DMS79 treated with DMSO at 0.1 percent for 48 hours (cell line): ENCODE data around the gene KIT.
"Not testable (repeated sequence)": the region's sequence is repeated elsewhere in the genome, so short reads cannot be mapped to it uniquely, and the experiment has no call there.

Experiments used
- DNase-seq: peaks from one replicate; lab custom pipeline; 2025; lab: John Stamatoyannopoulos, UW

KIT gene

DNA sequence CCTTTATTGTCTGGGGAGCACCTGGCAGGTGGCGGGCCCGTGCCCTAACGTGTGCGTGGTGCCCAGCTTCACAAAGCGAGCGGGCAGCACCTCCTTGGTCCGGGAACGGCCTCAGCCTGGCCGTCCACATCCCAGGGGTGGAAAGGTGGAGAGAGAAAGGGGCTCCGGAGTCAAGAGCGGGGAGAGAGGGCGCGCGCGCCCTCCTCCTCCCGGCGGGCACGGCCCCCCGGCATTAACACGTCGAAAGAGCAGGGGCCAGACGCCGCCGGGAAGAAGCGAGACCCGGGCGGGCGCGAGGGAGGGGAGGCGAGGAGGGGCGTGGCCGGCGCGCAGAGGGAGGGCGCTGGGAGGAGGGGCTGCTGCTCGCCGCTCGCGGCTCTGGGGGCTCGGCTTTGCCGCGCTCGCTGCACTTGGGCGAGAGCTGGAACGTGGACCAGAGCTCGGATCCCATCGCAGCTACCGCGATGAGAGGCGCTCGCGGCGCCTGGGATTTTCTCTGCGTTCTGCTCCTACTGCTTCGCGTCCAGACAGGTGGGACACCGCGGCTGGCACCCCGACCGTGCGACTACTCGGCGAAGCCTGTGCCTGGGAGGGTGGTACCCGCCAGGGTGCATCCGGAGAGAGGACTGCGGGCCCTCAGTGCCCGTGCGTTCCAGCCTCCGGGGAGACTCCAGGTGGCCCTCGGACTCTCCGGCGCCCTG lies at the start of gene KIT:
KIT (plus strand) TSS at position 407 of the 701 bp plus-strand sequence; CDS start at position 465, 58 bp downstream.
- peak; percentile 78 for DNase-seq

DNA sequence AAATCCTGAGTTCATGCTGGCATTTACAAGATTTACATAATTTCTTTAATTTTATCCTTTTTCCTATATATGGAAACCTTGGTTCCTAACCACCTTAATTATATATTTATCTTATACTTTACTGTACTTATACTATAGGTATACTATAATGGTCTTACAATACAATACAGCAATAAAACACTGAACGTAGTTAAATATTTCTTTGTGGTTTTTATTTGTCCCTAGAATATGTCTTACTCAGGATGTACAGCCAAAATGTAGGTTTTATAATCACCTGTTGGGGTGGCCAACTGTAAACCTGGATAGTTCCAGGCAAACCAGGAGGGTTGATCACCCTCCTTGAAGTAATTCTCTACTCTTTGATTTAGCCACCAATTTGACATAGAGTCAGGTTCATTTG lies 48.4 kb upstream of the KIT start:
- DNase-seq = no peak

DNA sequence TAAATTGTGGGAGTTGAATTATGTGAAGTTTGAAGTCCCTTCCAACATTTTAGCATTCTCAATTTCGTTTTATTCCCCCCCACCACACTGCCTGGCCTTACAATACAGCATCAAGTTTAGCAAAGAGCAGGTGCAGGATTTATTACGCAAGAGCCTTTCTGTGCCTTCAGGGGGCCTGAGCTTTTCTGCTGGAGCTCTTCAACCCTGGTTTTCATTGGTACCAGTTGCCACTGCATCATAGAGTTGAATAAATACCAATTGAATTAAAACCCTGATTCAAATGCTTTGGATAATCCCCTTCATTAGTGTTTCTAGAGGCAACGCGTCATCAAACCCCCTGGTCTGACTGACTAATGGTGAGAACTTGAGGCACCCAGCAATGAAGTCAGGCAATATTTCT lies 43.6 kb upstream of the KIT start:
- DNase-seq = no peak

DNA sequence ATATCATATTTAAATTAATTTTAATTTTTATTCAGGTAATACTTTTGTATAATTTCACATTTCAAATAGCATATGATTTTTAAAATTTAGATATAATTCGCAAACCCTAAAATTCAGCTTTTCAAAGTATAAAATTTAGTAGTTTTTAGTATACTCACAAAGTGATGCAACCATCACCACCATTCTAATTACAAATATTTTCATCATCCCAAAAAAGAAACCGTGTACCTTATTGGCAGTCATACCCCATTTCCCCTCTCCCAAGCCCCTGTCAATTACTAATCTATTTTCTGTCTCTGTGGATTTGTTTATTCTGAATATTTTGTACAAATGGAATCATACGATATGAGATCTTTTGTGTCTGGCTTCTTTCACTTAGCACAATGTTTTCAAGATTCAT lies 37.0 kb upstream of the KIT start:
- no peak for DNase-seq

DNA sequence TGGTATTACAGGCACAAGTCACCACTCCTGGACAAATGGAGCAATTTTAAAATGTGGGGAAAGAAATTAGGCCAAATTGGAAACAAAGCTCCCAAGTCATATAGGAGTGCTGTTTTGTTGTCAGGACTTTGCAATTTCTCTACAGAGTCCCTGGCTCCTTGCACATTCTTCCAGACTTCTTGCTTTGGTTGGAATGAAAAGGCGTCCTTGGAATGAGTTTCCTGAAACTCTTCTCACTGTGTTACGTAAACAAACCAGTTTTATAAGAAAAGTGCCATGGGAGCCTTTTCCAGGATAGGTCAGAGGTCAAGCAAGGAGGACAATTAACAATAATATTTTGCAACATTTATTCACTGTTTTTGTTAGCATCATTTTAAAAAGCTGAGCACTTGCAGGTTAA lies 32.4 kb upstream of the KIT start:
- DNase-seq = no peak

DNA sequence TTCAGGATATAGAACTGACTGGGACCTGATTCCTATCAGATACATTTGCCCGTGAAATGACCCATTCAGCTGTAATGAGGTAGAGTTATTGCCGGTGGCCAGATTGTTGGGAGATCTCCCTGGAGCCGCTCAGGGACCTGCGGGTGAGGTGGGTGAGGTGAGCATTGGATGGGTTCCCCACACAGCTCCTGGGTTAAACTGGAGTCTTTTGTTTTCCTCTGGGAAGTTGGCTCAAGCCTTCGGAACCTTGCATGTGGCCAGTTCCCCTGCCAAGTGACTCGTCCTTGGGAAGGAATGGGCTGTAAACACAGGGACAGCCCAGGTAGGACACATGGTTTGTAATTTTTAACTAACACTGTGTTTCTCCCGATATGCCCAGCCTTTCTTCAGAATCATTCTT lies 31.6 kb upstream of the KIT start:
- DNase-seq = no peak

DNA sequence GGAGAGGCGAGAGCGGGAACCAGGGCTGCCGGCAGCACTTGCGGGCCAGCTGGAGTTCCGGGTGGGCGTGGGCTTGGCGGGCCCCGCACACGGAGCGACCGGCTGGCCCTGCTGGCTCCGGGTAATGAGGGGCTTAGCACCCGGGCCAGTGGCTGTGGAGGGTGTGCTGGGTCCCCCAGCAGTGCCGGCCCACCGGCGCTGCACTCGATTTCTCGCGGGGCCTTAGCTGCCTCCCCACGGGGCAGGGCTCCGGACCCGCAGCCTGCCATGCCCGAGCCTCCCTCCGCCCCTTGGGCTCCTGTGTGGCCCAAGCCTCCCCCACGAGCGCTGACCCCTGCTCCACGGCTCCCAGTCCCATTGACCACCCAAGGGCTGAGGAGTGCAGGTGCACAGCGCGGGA lies 25.2 kb upstream of the KIT start:
- DNase-seq = no peak

DNA sequence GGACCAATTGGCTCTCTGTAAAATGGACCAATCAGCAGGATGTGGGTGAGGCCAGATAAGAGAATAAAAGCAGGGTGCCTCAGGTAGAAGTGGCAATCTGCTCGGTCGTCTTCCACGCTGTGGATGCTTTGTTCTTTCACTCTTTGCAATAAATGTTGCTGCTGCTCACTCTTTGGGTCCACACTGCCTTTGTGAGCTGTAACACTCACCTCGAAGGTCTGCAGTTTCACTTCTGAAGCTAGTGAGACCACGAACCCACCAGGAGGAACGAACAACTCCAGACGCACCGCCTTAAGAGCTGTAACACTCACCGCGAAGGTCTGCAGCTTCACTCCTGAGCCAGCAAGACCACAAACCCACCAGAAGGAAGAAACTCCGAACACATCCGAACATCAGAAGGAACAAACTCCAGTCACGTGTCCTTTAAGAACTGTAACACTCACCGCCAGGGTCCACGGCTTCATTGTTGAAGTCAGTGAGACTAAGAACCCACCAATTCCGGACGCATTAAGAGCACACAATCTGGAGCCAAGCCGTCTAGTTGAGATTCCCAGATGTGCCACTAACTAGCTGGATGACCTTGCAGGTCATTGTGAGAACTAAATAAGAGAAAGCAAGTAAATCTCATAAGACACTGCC lies 24.5 kb upstream of the KIT start:
- not testable (repeated sequence) for DNase-seq

DNA sequence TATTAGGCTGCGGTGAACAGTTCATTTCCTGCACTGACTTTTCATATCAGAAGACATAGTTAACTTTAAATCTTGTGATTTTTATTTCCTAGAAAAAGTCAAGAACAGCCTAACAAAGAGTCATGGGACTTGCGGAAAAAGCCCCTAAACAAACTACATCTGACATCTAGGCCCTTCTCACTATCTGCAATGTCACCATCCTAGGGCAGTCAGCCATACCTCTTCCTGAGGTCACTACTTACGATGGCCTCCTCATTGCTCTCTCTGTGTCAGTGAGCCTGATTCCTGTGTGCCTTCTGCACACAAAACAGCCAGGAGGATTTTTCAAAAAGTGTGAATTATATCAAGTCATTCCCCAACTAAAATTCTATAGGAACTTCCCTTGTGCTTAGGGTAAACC lies 22.4 kb upstream of the KIT start:
- no peak for DNase-seq

DNA sequence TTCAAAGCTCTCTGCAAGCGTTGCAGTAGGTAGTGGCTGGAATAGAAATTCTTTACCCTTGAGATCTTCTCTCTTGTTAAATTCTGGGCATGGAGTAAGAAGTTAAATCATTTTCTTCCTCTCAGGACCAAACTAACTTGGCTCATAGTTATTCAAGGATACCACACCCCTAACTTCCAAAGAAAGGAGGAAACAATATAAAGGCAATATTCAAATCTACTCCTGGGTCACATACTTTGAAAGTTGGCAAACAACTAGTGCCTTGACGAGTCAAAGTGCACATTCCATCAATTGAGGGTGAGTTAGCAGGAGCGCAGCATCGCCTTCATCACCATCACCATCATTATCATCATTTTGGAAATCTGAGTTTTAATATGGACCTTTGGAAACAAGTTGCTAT lies 20.4 kb upstream of the KIT start:
- DNase-seq = no peak

DNA sequence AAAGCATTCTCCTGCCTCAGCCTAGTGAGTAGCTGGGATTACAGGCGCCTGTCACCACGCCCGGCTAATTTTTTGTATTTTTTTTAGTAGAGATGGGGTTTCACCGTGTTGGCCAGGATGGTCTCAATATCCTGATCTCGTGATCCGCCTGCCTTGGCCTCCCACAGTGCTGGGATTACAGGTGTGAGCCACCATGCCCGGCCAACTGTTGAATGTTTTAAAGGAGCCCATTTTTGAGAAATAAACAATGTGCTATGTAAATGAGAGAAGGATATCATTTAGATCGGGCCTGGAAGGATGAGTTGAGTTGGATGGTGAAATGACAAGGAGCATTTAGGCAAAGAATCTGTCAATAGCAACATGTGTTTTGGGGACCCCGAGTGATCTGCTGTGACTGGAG lies 16.7 kb upstream of the KIT start:
- not testable (repeated sequence) for DNase-seq

DNA sequence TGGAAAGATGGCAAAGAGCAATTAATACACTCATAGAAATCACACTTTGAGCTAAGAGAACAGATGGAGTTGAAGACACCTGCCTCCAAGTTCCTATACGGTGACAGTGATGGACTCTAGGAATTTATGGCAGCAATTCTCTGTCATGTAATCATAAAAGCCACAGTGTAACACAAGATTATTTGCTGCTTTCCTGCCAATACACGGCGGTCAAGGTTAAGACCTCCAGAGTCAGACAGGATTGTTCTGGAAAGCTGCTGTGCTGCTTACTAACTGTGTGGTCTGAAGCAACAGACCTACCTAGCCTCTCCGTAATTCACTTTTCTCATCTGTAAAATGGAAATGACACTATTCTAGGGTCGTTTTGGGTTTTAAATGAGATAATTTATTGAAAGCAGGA lies 14.6 kb upstream of the KIT start:
- DNase-seq = no peak

DNA sequence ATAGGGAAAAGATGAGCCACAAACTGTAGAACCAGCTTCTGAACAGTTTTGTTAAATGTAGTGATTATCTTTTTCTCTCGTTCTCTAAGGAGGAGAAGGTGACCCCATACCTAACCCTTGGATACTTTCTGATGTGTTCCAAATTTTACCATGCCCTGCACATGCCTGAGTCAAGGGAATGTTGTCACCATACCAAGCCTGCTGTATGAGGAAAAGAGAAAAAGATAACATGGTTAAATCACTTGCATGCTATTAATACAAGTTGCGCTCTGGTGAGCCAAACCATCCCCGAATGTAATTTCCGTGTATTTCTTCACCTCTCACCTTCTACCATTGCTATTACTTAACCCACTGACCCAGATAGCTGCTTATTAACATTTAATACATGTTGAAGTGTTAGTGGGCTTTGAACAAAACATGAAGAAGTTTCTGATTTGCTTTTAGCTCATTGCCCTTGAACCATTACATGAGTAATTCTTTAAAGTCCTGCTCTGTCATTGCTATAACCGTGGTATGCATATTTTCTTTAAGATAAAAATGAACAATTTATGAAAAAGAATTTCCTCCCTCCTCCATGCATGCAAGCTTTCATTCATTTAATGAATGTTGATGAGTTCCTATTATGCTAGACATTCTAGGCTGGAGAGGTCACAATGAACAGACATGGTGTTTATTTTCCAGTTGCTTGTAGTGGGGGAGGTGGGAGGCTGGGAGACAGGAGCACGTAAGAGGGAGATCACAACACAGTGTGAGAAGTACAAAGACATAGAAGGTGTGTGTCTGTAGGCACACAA lies 13.6 kb upstream of the KIT start:
- no peak for DNase-seq

DNA sequence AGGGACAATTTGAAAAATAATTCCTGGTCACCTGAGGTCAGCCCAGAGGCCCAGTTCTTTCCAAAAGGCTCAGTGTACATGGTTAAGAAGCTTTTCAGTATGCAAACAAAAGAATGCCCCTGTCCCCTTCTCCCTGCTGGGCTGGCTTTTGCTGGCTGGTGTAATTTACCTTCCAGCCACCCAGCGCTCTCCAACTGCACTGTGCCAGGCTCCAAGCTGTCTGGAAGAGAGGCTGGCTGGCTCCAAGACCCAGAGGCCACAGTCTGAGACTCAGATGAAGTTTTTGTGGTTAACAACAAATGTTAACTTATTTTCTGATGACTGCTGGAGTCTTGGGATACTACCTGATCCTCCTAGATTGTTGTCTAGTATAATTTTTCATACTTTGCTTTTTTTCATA lies 11.9 kb upstream of the KIT start:
- DNase-seq = no peak

DNA sequence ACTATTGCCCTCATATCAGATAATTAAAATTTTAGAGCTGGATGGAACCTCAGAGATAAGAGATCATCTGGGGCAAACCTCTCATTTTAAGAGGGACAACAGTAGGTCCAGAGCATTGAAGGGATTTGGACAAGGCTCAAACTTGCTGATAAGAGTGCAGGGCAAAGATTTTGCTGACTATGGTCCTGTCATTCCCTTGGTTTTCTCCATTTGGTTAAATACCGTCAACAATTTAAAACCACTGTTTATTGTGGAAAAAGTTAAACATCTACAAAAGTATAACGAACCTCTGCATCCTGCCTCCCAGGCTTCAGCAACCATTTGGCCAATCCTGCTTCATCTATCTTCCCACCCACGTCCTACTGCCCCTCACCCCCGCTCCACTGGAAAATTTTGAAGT lies 10.7 kb upstream of the KIT start:
- DNase-seq = no peak

DNA sequence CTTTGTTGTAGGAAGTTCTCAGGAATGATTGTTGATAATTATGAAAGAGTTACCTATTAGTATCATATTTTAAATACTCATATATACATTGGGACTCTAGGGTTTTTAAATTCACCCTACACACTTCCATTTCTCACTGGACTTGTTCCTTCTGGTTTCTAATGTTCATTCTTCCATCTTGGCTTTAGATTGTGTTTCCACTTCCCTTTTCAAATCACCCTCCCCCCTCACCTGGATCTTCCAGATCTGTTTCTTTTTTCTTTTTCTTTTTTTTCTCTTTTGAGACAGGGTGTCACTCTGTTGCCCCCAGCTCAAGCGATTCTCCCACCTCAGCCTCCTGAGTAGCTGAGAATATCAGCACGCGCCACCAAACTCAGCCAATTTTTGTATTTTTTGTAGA lies 6.7 kb upstream of the KIT start:
- DNase-seq = no peak

DNA sequence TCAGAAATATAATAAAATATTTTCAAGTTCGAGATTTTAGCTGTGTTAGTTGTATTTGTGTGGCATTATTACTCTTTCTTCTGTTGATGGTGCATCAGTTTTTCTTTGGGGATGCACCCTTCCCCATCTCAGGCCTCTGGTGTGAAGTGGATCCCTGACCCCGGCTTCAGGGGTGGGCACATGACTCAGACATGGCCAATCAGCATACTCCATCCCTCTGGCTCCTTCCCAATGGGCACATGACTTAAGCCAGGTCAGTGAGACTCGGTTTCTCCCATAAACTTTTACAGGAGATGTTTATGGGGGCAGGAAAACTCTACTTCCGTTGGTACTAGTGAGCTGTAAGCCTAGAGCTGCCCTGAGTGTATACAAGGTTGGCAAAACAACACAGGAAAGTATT lies 3.0 kb upstream of the KIT start:
- no peak for DNase-seq

DNA sequence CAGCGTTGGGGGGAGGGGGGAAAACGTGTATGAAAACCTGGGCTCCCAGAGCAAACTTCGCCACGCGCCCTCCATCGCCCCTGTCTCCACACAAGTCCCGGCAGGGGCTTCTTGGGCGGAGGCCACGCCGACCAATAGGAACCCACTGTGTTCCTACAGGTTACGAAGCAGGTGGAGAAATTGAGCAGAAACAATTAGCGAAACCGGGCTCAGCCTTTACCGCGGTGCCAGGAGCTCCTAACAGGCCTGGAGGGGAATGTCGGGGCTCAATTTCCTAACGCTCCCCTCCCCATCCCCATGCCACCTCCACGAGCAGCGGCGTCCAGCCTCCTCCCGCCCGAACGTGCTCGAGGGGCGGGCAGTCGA lies 589 bp upstream of the KIT start:
- DNase-seq = peak; percentile 75

DNA sequence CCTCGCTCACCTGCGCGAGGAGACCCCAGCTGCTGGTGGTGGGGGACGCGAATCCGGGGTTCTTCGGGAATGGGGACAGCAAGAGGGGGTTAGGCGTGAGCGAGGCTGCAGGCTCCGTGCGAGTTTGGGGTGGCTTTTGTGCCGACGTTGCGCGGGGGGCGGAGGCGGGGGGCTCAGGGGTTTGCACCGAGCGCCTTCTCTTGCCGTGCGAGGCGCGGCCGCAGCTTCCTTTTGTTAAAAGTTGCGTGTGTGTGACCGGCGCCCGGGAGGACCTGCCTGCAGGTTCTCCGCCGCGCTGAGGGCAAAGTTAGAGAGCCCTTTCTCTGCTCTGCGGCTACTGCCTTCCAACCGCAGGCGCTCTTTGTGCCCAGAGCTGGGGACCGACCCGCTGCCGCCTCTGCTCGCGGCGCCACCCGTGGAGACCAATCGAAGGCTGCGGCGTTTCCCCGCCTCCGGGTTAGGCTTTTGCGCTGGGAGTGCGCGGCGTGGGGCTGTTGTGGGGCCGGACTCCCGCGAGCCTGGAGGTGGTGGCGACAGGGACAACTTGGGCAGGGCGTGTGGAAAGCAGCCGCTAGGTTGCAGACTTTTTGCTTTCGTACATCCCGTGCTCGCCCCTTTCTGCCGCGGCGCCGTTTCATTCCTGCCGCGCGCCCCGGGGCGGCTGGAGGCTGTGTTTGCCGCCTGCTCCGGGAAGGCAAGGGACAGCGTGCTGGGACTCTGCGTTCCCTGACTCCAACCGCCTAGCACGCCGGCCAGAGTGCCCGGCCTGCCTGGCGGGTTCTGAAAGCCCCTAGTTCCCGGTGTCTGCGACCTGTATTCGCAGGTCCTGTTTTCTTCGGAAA lies 716 bp downstream of the KIT start:
- peak; percentile 44 for DNase-seq

DNA sequence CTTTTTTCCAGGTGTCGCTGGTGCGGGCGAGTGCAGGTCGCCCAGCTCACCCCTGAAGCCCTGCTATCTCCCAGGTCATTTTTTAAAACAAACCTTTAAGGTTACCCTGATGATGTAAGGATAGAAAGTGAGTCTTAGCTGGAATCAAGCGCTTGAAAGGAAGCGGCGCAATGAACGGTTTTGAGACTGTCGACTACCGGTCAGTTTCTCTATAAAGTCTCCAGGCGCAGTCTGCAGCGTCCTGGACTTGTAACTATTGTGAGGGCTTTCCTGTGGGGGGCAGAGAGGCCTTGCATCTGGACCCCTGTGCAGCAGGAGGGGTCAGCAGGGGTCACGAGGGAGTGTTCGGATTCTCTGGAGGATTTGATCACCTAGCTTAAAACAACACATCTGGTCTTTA lies 1.6 kb downstream of the KIT start:
- DNase-seq = no peak

DNA sequence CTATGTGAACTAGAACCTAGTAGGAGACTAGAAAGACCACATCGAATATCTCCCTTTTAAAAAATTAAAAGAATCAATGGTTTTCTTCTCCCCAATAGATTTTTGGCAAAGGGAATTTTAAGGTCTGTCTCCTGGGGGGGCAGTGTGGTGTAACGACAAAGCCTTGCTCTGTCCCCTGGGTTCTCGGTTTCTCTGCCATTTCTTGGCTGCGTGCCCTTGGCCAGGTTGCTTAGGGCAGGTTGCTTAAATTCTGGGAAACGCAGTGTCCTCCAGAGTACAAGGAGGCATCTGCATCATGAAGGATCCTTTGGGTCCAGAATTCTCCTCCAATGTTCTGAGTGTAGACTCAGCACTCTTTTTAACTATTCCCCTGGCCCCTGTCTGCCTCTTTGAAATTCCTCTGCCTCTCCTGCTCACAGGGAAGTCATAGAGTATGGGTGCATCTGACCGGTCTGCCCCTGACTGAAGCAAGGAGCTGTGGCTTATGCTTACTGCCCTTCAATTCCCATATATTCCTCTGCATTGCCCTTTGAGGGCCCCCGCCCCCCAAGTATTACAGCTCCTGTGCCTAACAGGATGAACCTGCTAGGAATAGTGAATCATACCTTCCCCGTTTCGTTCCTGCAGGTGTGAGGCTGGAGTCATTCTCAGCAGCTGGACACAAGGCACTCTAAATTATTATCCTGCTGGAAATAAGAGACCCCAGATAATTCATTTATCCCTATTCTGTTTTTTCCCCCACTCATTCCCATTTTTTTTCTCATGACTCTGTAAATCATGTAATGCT lies 2.2 kb downstream of the KIT start:
- peak; percentile 40 for DNase-seq

DNA sequence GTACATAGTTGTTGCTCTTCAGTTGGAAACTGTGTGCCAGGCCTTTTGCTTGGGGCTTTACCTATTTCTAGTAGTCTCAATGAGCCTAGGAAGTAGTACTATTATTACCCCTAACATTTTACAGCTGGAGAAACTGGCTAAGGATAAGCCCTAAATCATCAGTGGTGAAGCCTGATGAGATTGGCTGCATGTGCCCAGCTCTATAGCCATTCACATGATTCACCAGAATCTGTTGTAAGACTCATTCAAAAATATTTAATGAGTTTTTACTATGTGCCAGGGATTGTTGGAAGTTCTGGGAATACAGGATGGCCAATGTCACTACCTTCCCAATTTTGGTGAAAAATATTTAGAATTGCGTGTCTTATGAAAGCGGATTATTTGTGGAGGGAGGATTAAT lies 2.8 kb downstream of the KIT start:
- no peak for DNase-seq
